Brain microvascular endothelial cell (primary cell): ENCODE measurements around the gene SALL3.

Experiments
- DNase-seq: peaks from one replicate; pipeline ENCODE4 v3.0.0-alpha.2; 2020
- H3K27ac ChIP-seq: fragments of 250-450 bp; sonication (Bioruptor Pico); 2 replicates; pipeline ENCODE4 v1.5.1; 2020; ENCODE audit warnings: mild to moderate bottlenecking, moderate library complexity
- H3K27me3 ChIP-seq: fragments of 250-450 bp; sonication (Bioruptor Pico); replicated peaks from 2 replicates; pipeline ENCODE4 v1.5.1; 2020; ENCODE audit warnings: mild to moderate bottlenecking
- H3K36me3 ChIP-seq: fragments of 250-450 bp; sonication (Bioruptor Pico); replicated peaks from 2 replicates; pipeline ENCODE4 v1.5.1; 2020; ENCODE audit warnings: mild to moderate bottlenecking
- H3K4me3 ChIP-seq: 2 replicates; pipeline ENCODE4 v1.5.1; 2011; ENCODE audit warnings: low read depth, mild to moderate bottlenecking, control low read depth, low read length, moderate library complexity
- CTCF ChIP-seq: IDR thresholded peaks from 2 replicates; pipeline ENCODE4 v1.5.1; 2011; ENCODE audit warnings: low read depth, mild to moderate bottlenecking, moderate library complexity, low read length, control low read depth, inconsistent platforms; ENCODE audit errors: missing control alignments
- in situ Hi-C: cut with HindIII; loops from 2 replicates; pipeline ENCODE4 v1.10.0; 2017; ENCODE audit warnings: low sequenced_read_pairs, low pct_ligation_motif_present

SALL3 gene

GRCh38 chr18:78979730-78980278 is at the start of gene SALL3:
TSS of gene SALL3 (plus strand) at chr18:78979818. CDS start at chr18:78980275, 457 bp downstream.
- no peak within 1 kb of the TSS for H3K27ac ChIP-seq
- no peaks in the 10 kb centered on the region for H3K36me3 ChIP-seq
- in situ Hi-C loops = no loop called here
- no peak for TF ChIP-seq CTCF
- DNase-seq = no peak
- H3K27me3 ChIP-seq = peaks cover 80% of the 10 kb centered on the region
- no peak within 1 kb of the TSS for H3K4me3 ChIP-seq

GRCh38 chr18:78932281-78932680 is 47.3 kb upstream of the SALL3 start:
- Histone ChIP-seq H3K27me3 (no peaks in the 10 kb centered on the region), H3K27ac (no peak overlapping the region), H3K36me3 (no peaks in the 10 kb centered on the region), H3K4me3 (no peak overlapping the region)
- in situ Hi-C loops = no loop called here
- TF ChIP-seq CTCF = no peak
- no peak for DNase-seq

- TF ChIP-seq CTCF = no peak
Observed at GRCh38 chr18:78934003-78934402, 45.6 kb upstream of the SALL3 start.

DNA sequence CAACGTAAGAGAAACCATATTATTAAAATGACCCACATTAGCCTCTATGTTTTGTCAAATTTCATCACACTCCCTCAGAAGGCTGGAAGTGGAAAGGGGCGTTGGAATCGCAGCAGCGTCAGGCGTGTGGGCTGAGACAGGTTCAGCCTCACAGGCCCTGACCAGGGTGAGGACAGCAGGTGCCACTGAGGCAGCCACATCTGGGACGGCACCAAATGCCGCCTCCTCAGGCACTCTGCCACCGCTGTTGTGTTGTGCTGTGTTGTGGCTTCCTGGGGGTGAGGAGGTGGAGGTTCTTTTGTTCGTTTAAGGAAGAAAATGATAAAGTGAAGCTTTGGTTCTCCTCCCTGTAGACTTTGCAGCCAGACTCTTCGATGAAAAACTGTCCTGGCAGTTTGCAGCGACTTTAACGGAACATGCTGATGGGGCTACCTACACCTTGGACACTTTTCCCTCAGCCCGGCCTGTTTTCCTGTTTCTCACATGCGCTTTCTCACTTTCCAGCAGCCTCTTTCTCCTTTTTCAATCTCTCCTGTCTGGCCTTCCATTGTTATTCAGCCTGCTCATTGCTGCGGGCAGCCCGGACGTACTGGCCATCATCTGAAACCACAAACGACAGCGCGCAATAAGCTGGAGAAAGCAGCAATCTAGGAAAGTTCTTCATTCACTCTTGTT is 44.9 kb upstream of the SALL3 start:
- DNase-seq = no peak
- no peaks in the 10 kb centered on the region for H3K36me3 ChIP-seq
- TF ChIP-seq CTCF = no peak
- in situ Hi-C loops = no loop called here
- H3K27me3 ChIP-seq = no peaks in the 10 kb centered on the region
- H3K4me3 ChIP-seq = no peak overlapping the region
- no peak overlapping the region for H3K27ac ChIP-seq

More at GRCh38 chr18:78934003-78934402, 45.6 kb upstream of the SALL3 start:
- H3K27ac ChIP-seq = no peak overlapping the region
- H3K36me3 ChIP-seq = no peaks in the 10 kb centered on the region
- DNase-seq = no peak
- H3K4me3 ChIP-seq = no peak overlapping the region
- in situ Hi-C loops = no loop called here
- H3K27me3 ChIP-seq = no peaks in the 10 kb centered on the region

DNA sequence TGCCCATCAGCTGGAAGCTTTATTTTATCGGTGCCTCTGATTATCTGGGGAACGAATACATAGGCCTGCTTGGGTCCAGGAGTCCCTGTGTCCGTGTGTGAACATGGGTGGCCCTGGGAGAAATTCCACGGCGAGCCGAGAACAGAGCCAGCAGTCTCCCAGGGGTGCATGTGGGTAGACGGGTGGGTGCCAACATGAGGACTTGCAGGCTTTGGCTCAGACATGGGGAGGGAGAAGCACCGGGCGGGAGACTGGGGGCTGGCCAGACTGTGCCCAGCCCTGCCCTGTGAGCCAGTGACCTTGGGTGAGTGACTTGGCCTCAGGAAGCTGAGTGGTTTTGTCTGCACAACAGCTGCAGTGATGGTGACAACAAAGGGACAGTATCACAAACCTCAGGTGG is 44.2 kb upstream of the SALL3 start:
- no peak overlapping the region for H3K27ac ChIP-seq
- H3K27me3 ChIP-seq = no peaks in the 10 kb centered on the region
- no peaks in the 10 kb centered on the region for H3K36me3 ChIP-seq
- H3K4me3 ChIP-seq = no peak overlapping the region
- no peak for DNase-seq
- in situ Hi-C loops = no loop called here
- TF ChIP-seq CTCF = no peak
